HG03354 (cell line): Measurements from ENCODE around the gene RPS6KA5.

Source experiments
- ATAC-seq: cut with Tn5 transposase; IDR thresholded peaks from one replicate; pipeline ENCODE4 v1.9.1; 2021; ENCODE audit warnings: mild to moderate bottlenecking; ENCODE audit not compliant: unreplicated experiment, poor library complexity, severe bottlenecking

Gene RPS6KA5

GRCh38 chr14:91070572-91070971 lies 10.1 kb upstream of the RPS6KA5 start:
- ATAC-seq, result no peak

- ATAC-seq, result no peak
These were observed 8.2 kb upstream of the RPS6KA5 start for GRCh38 chr14:91068642-91069041.

GRCh38 chr14:91067186-91067585 lies 6.7 kb upstream of the RPS6KA5 start:
- ATAC-seq, result no peak

GRCh38 chr14:91065266-91065665 lies 4.8 kb upstream of the RPS6KA5 start:
- ATAC-seq, result no peak

GRCh38 chr14:91063119-91063518 lies 2.7 kb upstream of the RPS6KA5 start:
- ATAC-seq, result peak; percentile 9

GRCh38 chr14:91062600-91062999 lies 2.2 kb upstream of the RPS6KA5 start:
- no peak for ATAC-seq

GRCh38 chr14:91061056-91061887 lies 831 bp upstream of the RPS6KA5 start:
- ATAC-seq, result no peak

GRCh38 chr14:91059576-91060350 lies 678 bp downstream of the RPS6KA5 start:
- peak; percentile 19 for ATAC-seq

- ATAC-seq, result no peak
These were observed 2.3 kb downstream of the RPS6KA5 start for GRCh38 chr14:91058042-91058581.

- no peak for ATAC-seq
These were observed 4.1 kb downstream of the RPS6KA5 start for GRCh38 chr14:91056361-91056760.

GRCh38 chr14:91055016-91055415 lies 5.4 kb downstream of the RPS6KA5 start:
- ATAC-seq, result no peak

GRCh38 chr14:91048676-91049075 lies 11.8 kb downstream of the RPS6KA5 start:
- no peak for ATAC-seq

- ATAC-seq, result no peak
These were observed 12.2 kb downstream of the RPS6KA5 start for GRCh38 chr14:91048265-91048664.

- ATAC-seq, result no peak
These were observed 13.2 kb downstream of the RPS6KA5 start for GRCh38 chr14:91047174-91047753.

- ATAC-seq, result no peak
These were observed 13.9 kb downstream of the RPS6KA5 start for GRCh38 chr14:91046488-91047072.

GRCh38 chr14:91041450-91041849 lies 19.0 kb downstream of the RPS6KA5 start:
- ATAC-seq, result no peak

GRCh38 chr14:91040545-91040944 lies 19.9 kb downstream of the RPS6KA5 start:
- ATAC-seq, result no peak

- ATAC-seq, result no peak
These were observed 22.0 kb downstream of the RPS6KA5 start for GRCh38 chr14:91038439-91038838.

- no peak for ATAC-seq
These were observed 23.5 kb downstream of the RPS6KA5 start for GRCh38 chr14:91036741-91037469.
